GM21737 (cell line): Measurements from ENCODE around the gene CHST15.

Source experiments
- ATAC-seq: cut with Tn5 transposase; IDR thresholded peaks from one replicate; pipeline ENCODE4 v1.9.1; 2021; ENCODE audit warnings: mild to moderate bottlenecking, moderate library complexity; ENCODE audit not compliant: unreplicated experiment

The CHST15 gene

GRCh38 chr10:124014416-124015154, 78.8 kb downstream of the CHST15 start:
- ATAC-seq = no peak

- ATAC-seq = no peak
Measured at GRCh38 chr10:124013916-124014315, 79.5 kb downstream of the CHST15 start.

DNA sequence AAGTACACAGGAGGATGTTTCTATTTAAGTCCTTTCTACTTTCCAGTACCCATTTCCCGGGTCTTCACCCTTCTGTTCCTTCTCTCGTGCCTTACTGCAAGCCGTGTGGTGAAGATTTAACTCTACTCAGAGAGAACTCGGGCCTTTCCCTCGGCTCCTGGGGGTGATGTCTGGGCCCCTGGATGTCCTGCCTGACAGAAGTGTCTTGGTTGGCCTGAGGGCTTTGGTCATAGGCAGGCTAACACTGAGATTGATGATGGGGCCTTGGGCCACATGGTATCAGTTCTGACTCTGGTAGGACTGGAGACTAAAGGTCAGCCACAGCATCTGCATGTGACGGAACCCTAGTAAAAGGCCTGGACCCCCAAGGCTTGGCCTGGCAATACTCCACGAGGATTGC, 80.4 kb downstream of the CHST15 start:
- ATAC-seq = no peak

- no peak for ATAC-seq
Measured at GRCh38 chr10:124012583-124012982, 80.8 kb downstream of the CHST15 start.

DNA sequence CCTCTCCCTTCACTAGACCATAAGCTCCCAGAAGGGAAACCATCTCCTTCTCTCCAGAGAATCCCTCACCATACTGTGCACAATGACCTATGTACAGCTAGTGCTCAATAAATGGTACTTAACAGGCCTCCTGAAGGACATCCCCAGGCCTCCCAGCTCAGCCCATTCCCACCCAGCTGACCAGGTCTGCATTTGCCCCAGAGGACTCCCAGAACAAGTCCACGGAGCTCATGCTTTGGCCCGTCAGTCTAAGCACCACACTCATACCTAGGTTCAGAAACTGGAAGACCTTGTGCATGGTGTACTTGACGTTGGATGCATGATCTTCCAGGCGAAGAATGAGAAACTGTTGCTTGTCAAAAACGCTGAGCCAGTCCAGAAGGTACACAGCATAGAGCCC, 81.3 kb downstream of the CHST15 start:
- no peak for ATAC-seq

GRCh38 chr10:124011464-124011863, 81.9 kb downstream of the CHST15 start:
- no peak for ATAC-seq

GRCh38 chr10:124010563-124011131, 82.8 kb downstream of the CHST15 start:
- ATAC-seq = no peak

GRCh38 chr10:124010024-124010423, 83.4 kb downstream of the CHST15 start:
- no peak for ATAC-seq

GRCh38 chr10:124009231-124010015, 84.0 kb downstream of the CHST15 start:
- ATAC-seq = no peak

DNA sequence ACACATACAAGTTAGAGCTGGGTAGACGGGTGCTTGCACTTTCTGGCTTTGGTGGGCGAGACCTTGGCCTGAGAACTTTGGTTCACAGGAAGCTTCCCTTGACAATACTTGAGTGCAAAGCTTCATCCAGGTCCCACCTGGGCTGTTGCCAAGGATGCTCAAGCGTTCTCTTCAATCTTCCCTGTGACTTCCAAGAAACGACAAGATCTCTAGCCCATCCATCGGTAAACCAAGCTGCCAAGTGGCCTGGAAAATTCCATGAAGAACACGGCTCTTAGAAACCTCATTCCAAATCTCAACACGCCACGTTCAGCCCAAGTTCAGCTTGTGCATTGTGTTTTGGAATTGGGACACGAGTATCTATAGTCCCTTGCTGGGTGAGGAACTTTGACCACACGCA, 84.7 kb downstream of the CHST15 start:
- no peak for ATAC-seq

- no peak for ATAC-seq
Measured at GRCh38 chr10:124008187-124008586, 85.2 kb downstream of the CHST15 start.

DNA sequence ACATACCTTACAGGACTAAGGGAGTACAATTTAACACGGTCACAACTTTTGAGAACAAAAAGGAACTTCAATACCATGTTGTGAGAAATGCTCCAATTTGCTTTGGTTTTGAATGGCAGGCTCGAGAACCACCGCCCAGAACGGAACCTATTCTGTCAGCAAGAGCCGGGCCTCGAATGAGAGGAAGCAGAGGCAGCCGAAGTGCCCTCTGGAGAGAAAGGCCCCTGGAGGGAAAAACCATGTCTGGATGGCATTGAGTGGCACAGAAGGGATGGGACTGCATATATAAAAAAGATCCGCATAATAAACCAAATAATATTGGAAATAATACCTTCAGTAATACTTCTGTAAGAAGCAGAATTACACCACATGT, 85.6 kb downstream of the CHST15 start:
- ATAC-seq = no peak

- no peak for ATAC-seq
Measured at GRCh38 chr10:124007102-124007772, 86.2 kb downstream of the CHST15 start.

DNA sequence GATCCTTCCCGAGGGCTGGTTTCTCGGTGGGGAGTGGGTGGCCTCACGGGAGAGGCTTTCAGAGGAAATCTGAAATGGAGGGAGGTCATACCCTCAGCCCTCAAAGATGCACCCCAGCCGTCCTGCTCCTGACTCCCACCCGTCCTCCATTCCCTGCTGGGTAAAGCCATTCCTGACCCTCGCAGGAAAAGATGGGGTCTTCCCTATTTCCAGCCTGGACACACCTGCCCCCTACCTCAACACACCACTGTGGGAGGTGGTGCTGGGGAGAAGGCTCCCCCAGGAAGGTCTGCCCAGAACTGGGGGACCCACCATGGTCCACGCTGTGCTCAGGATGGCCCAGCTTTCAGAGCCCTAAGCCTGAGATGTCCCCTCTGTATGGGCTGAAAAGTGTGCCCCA, 86.9 kb downstream of the CHST15 start:
- ATAC-seq = no peak

GRCh38 chr10:124005991-124006392, 87.4 kb downstream of the CHST15 start:
- ATAC-seq = no peak

DNA sequence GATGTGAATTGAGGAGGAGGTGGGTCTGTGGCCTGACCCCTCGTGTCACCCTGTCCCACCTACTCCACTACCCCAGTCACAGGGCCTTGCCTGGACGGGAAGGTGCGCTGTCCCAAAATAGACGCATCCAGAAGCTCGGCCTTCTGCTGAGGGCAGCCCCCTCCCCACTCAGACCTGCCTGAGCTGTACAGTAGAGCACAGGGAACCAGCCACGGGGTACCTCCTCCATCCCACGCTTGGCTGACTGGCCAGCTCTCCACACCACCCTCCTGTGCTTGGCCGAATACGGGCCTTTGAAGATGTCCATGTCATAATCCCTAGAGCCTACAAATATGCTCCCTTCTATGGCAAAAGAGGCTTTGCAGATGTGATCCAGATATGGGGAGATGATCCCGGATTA, 88.3 kb downstream of the CHST15 start:
- ATAC-seq = no peak

DNA sequence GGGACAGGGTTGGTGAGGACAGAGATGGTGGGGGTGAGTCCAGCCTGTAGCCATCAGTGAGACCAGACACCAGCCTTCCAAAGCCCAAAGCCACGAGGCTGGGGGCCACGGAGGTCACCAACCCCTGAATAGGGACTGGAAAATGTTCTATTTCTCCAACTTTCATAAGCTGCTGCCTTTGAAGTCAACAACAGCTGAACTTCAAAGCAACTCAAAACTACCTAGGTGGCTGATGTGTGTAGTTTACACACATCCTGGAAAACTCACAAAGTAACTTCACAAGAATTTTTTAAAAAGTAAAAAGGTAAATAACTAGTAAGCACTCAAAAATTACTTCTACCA, 88.8 kb downstream of the CHST15 start:
- ATAC-seq = no peak

GRCh38 chr10:124003871-124004662, 89.3 kb downstream of the CHST15 start:
- ATAC-seq = no peak

GRCh38 chr10:124003481-124003870, 89.9 kb downstream of the CHST15 start:
- ATAC-seq = no peak

GRCh38 chr10:124003070-124003419, 90.4 kb downstream of the CHST15 start:
- no peak for ATAC-seq
